ENCODE results near the gene WEE1.

The WEE1 gene

GRCh38 chr11:9629064-9629463 is 55.6 kb downstream of the WEE1 start:
- Histone ChIP-seq H3K27ac (no peak overlapping the region), H3K9me3 (peaks cover 7% of the 10 kb centered on the region), H3K27me3 (no peaks in the 10 kb centered on the region), H3K4me1 (peaks cover 10% of the 10 kb centered on the region; the same call in 1 of the 2 replicates), H3K4me3 (no peak overlapping the region), H3K9ac (no peak overlapping the region), H3K4me2 (no peak overlapping the region), H3K36me3 (no peaks in the 10 kb centered on the region), H4K20me1 (no peaks in the 10 kb centered on the region)
- TF ChIP-seq Cebpa-rat (IDR thresholded peaks at IDR 0.05), result no peak

GRCh38 chr11:9633679-9634078 is 60.2 kb downstream of the WEE1 start:
- H3K4me1 ChIP-seq, result peaks cover 15% of the 10 kb centered on the region
- H3K4me2 ChIP-seq, result no peak overlapping the region

GRCh38 chr11:9636691-9637090 is 63.2 kb downstream of the WEE1 start:
- Histone ChIP-seq H3K27ac (no peak overlapping the region), H3K4me3 (no peak overlapping the region), H4K20me1 (no peaks in the 10 kb centered on the region), H3K9me3 (peaks cover 15% of the 10 kb centered on the region), H3K36me3 (no peaks in the 10 kb centered on the region), H3K4me2 (no peak overlapping the region), H3K4me1 (peaks cover 25% of the 10 kb centered on the region), H3K27me3 (no peaks in the 10 kb centered on the region), H3K9ac (no peak overlapping the region)
- no peak for TF ChIP-seq Cebpa-rat (IDR thresholded peaks at IDR 0.05)

More at GRCh38 chr11:9633679-9634078, 60.2 kb downstream of the WEE1 start:
- Histone ChIP-seq H3K4me3 (no peak overlapping the region), H4K20me1 (no peaks in the 10 kb centered on the region), H3K9me3 (peaks cover 15% of the 10 kb centered on the region), H3K27ac (no peak overlapping the region), H3K9ac (no peak overlapping the region), H3K36me3 (no peaks in the 10 kb centered on the region), H3K27me3 (no peaks in the 10 kb centered on the region)
- no peak for TF ChIP-seq Cebpa-rat (IDR thresholded peaks at IDR 0.05)

- Histone ChIP-seq H3K27ac (no peak overlapping the region), H3K36me3 (no peaks in the 10 kb centered on the region), H3K9me3 (0 out of 2 replicates have a peak, but pooled peaks cover 7% of the 10 kb centered on the region), H3K4me2 (peak overlapping the region; percentile 25), H3K4me3 (no peak overlapping the region), H4K20me1 (no peaks in the 10 kb centered on the region), H3K4me1 (peaks cover 30% of the 10 kb centered on the region), H3K9ac (no peak overlapping the region), H3K27me3 (no peaks in the 10 kb centered on the region)
- no peak for TF ChIP-seq Cebpa-rat (IDR thresholded peaks at IDR 0.05)
These were observed 65.6 kb downstream of the WEE1 start for GRCh38 chr11:9639099-9639498.

Data from BLaER1 (cell line).